HG03571 (cell line): ENCODE data around the gene PPME1.
"Not testable (repeated sequence)": the region's sequence is repeated elsewhere in the genome, so short reads cannot be mapped to it uniquely, and the experiment has no call there.

Experiments used
- ATAC-seq: cut with Tn5 transposase; IDR thresholded peaks from one replicate; pipeline ENCODE4 v1.9.1; 2021; ENCODE audit not compliant: unreplicated experiment

The PPME1 gene

DNA sequence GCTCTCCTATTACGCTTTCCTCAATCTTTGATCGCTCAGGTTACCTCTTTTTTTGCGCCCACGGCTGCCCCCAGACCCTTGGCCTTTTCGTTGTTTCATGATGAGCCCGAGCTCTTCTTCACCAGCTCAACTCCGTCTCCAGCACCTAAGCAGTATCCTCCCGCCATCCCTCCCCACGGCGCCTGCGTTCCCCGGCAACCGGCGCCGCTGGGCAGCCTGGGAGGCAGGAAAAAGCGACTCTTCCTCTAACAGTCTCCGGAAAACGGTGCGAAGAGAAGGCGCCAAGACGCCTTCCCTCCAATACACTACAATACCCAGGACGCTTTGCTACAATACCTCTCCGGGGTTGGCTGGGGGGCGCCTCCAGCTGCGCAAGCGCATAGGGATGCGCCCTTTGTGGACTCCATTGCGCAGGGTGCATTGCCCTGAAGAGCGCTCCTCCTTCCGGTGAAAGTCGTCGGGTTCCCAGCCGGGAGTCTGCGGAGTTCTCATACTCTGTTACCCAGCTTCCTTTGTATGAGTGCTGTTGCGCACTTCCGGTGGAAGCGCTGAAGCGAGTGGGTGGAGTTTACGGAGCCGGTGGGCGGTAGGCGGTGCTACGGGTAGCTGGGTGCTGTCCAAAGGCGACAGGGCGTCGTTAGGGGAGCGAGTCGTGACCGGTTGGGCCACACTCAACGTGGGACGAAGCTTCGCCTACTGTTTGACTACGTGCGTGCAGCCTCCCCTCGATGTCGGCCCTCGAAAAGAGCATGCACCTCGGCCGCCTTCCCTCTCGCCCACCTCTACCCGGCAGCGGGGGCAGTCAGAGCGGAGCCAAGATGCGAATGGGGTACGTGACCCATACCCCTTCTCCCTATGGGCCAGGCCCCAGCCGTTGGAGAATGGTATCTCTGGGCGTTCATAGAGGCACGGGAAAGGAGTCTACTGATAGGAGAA, at the start of gene PPME1, which contains the start of gene C2CD3:
Gene PPME1, plus strand, starts transcription at position 596 of the 936 bp plus-strand sequence. Its CDS starts 133 bp downstream, at position 729.
Gene C2CD3, minus strand, starts transcription at position 309 of the 936 bp plus-strand sequence. Its CDS starts 210 bp downstream, at position 99.
- ATAC-seq: peak; percentile 92

DNA sequence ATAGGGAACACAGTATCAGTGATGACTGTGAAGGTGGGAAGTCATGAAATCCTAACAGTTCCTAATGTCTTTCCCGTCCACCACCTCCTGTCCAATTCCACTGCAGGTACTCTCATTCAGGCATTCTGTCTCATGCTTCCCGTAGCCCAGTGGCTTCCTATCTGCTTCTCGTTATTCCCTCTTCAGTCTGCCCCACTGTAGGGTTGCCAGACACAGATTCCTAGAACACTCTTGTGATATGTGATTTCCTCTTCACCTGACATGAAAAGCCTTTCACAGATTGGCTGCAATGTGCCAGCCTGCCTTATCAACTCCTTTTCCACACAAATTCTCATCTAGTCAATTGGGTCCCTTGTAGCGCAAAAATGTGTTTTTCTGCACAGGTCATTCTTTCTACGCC, 49.3 kb upstream of the PPME1 start:
- no peak for ATAC-seq

GRCh38 chr11:74123008-74123448, 48.1 kb upstream of the PPME1 start:
- ATAC-seq: no peak

GRCh38 chr11:74129121-74129520, 42.0 kb upstream of the PPME1 start:
- ATAC-seq: not testable (repeated sequence)

GRCh38 chr11:74132833-74133232, 38.3 kb upstream of the PPME1 start:
- ATAC-seq: no peak

GRCh38 chr11:74133436-74133835, 37.7 kb upstream of the PPME1 start:
- no peak for ATAC-seq

GRCh38 chr11:74134661-74135060, 36.4 kb upstream of the PPME1 start:
- ATAC-seq: no peak

DNA sequence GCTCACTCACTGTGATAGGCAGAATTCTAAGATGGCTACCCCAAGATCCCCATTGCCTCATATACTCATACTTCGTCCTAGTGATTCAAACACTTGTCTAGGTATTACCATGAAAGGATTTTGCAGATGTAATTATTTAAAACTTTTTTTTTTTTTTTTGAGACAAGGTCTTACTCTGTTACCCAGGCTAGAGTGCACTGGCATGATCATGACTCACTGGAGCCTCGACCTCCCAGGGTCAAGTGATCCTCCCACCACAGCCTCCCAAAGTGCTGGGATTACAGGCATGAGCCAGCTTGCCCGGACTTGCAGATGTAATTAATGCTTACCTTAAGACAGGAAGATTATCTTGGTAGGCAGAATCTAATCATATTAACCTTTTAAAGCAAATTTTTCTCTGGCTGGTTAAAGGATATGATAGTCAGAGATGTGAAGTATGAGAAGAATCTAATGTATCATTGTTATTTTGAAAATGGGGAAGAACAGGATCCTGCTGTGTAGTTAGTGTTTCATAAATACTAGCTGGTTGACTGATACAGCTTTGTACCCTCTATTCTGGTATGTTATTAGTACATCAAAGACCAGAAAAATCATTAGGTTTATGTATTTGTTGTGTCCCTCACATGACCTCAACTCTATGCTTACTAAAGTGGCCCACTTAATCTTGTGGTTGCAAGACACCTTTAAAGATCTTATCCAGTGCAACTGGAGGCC, 35.8 kb upstream of the PPME1 start:
- no peak for ATAC-seq

DNA sequence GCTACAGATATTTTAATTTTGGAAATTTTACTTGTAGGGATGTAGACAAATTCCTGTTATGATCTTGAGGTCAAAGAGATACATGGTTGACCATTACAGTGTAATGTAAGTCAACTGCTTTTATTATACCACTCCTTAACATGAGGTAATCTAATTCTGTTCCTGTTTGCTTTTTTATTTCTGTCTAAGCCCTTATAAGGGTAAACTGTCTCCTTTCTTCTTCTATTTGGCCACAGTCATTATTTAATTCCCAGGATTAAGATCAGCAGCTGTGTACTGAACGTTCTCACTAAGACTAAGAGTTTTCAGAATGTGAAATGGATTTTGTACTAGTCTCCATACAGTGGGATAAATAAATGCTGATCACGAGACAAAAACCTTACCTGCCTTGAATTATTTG, 33.1 kb upstream of the PPME1 start:
- no peak for ATAC-seq

GRCh38 chr11:74138572-74138971, 32.5 kb upstream of the PPME1 start:
- no peak for ATAC-seq

GRCh38 chr11:74139151-74139918, 31.8 kb upstream of the PPME1 start:
- no peak for ATAC-seq

DNA sequence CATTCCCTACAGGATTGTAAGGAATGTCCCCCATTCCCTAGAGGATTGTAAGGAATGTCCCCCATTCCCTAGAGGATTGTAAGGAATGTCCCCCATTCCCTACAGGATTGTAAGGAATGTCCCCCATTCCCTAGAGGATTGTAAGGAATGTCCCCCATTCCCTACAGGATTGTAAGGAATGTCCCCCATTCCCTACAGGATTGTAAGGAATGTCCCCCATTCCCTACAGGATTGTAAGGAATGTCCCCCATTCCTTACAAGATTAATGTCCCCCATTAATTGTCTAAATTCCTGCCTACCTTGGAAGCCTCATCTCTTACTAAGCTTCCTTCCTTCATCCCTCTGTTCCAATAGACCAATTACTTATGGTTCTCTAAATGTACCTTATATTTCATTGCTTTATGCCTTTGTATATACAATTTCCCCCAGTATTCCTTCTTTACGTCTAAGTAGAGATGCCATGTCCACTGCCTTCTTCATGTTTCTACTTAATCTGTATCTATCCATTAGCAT, 31.1 kb upstream of the PPME1 start:
- ATAC-seq: not testable (repeated sequence)

DNA sequence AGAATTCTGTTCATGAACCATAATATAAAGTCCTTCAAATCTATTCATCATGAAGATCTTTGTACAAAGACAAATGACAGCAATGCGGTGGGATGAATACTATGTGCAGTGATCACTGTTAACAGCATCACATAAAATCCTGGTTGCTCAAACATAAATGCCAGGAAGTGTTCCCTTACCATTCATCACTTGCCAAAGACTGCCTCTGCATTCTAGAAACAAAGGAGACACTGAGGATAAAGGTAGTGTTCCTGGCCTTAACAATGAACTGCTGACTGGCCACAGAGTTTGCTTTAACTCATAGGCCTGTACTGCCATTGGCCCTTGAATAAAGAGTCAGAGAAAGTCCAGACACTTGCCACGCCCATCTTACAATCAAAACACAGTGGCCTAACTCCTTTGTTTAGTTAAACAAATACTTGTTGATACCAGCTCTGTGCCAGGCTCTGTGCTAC, 29.8 kb upstream of the PPME1 start:
- ATAC-seq: no peak

GRCh38 chr11:74141908-74142307, 29.2 kb upstream of the PPME1 start:
- ATAC-seq: no peak

- no peak for ATAC-seq
Observed at GRCh38 chr11:74142624-74143023, 28.5 kb upstream of the PPME1 start.

- ATAC-seq: no peak
Observed at GRCh38 chr11:74144592-74144991, 26.5 kb upstream of the PPME1 start.

GRCh38 chr11:74147199-74147929, 23.7 kb upstream of the PPME1 start:
- ATAC-seq: no peak

DNA sequence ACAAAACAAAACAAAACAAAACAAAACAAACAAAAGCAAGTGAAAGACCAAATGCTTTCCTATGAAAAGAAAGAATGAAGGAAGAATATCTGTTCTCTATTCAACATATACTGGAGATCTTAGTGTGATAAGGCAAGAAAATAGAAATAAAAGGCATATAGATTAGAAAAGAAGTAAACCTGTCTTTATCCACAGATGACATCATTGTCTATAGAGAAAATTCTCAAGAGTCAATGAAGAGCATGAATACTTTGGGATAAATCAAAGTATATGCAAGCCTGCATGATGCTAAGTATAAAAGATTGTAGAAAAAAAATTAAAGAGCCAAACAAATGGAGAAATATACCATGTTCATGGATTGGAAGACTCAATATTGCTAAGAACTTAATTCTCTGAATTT, 17.9 kb upstream of the PPME1 start:
- ATAC-seq: no peak

- no peak for ATAC-seq
Observed at GRCh38 chr11:74154620-74155281, 16.3 kb upstream of the PPME1 start.

DNA sequence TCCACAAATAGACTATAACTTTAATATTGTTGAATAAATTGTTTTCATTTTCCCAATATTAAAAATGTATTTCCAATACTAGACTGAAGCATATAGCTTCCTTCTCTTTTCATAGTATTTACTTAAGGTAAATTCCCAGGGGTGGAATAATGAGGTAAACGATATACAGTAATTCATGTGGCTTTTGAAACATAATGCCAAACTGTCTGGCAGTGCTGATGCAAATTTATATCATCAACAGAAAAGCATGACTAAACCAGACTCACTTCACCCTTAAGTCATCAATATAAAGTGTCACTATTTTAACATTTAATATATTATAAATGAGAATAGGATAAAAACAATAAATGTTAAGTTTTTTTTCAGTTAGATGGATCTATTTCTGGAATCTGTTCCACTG, 13.9 kb upstream of the PPME1 start:
- no peak for ATAC-seq
